Measurements from ENCODE around the gene OGFR. TPM values are rescaled to one million over a fixed set of nuclear protein-coding genes. Genes with fewer than 3 reads are reported as not detected.
"Not testable (repeated sequence)": the region's sequence is repeated elsewhere in the genome, so short reads cannot be mapped to it uniquely, and the experiment has no call there.

Gene OGFR
- polyA plus RNA-seq, 4 donors, result 23.8 to 36.0 (median 25.0) TPM

DNA sequence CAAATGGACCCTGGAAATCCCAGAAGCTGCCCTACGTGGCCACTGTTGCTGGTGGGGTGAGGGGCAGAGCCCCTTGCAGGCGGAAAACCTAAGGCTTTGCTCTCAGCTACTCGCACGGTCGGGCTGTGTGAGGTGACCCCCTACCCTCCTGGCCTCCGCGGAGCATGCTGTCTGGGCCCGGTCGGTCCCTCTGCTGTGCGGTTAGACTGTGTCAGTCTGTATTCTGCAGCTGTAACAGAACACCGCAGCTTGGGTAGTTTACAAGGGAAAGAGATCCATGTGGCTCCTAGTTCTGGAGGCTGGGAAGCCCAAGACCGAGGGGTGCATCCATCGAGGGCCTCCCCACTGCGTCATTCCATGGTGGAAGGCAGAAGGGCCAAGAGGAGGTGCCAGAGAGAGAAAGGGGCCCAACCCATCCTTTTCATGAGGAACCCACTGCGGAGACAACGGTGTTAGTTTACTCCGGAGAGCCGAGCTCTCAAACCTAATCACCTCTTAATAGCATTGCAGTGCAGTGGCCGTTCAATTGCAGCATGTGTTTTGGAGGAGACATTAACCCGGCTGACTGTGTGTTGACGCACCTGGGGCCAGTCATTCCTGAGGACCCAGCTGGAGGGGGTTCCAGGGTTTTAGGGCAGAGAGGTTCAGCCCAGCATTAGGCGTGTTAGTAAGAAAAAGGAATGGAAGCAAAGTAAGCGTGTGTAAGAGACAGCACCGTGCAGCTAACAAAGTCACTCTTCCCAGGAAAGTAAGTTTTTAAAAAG lies 30.5 kb downstream of the OGFR start:
- DNase-seq (ENCODE audit: low read depth in 4 of 4, low spot score in 3 of 4), result no peak

DNA sequence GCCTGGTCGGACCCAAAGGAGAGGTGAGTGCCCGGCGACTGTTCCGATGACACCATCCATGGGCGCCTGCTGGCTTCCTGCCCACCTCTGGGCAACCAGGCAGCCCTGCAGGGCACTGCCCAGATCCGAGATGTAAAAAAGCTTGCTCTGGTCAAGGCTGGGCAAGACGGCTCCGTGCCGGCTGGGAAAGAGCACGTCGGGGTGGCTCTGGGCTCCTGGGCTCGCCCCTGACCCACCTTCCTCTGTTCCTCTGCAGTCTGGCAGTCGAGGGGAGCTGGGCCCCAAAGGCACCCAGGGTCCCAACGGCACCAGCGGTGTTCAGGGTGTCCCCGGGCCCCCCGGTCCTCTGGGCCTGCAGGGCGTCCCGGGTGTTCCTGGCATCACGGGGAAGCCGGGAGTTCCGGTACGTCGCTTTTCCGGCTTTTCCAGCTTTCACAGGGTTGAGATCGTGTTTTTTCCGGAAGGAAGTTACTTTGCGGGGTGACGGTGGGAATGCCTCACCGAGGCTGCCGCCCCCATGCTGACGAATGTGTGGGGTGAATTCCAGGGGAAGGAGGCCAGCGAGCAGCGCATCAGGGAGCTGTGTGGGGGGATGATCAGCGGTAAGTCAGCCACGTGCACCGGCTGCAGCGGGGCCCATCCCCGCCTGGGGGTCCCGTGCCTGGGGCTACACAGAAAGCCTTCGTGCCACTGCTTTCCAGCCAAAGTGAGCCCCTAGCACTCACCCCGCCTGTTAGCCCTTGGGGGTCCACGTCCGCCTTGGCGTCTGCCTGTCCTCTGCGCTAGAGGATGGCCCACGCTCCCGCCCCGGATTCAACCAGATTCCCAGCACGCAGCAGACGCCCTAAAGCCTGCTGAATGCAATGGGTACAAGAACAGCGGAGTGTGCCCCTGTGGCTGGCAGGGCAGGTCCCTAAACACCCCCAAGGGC lies 31.6 kb downstream of the OGFR start:
- no peak for DNase-seq (ENCODE audit: low read depth in 4 of 4, low spot score in 3 of 4)

DNA sequence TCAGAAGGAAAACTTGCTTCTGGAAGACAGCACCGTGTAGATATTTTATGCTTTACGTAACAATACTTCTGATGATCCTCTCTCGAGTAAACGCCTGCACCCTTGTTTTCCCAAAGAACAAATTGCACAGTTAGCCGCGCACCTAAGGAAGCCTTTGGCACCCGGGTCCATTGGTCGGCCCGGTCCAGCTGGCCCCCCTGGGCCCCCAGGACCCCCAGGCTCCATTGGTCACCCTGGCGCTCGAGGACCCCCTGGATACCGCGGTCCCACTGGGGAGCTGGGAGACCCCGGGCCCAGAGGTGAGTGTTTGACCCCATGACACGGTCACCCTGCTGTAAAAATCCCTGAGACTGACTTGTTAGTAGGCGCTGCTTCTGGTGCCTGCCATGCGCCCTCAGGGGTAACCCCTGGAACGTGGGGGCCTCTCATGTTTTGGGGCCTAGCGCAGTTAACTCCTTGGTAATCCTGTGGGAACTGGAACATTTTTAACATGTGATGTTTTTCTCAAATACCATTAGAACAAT lies 32.4 kb downstream of the OGFR start:
- no peak for DNase-seq (ENCODE audit: low read depth in 4 of 4, low spot score in 3 of 4)

DNA sequence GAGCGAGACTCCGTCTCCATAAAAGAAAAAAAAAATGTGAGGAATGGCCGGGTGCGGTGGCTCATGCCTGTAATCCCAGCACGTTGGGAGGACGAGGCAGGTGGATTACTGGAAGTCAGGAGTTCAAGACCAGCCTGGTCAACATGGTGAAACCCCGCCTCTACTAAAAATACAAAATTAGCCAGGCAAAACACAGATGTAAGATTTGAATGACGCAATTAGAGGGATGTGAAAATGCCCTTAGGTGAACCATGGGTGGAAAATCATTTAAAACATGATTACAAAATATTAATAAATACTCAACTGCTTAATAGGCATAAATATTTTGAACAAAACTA lies 33.1 kb downstream of the OGFR start:
- DNase-seq (ENCODE audit: low read depth in 4 of 4, low spot score in 3 of 4), result no peak

- DNase-seq (ENCODE audit: low read depth in 4 of 4, low spot score in 3 of 4), result no peak
Measured at GRCh38 chr20:62838128-62838891, 33.7 kb downstream of the OGFR start.

DNA sequence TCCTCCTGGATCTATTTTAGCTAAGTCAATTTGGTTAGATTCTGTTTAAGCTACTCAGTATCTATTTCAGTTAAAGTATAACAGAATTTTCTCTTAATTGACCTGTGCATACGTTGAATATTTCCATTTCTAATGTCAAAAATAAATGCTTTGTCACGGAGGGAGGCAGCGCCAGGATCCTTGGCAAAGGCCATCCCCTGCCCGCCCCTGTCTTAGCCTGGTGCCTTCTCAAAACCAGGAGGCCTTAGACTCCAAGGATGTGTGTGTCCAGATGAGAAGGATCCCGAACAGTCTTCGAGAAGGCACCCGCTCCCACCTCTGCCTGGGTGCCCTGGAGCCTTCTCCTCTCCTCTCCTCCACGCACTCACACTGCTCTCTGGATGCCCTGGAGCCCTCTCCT lies 34.6 kb downstream of the OGFR start:
- no peak for DNase-seq (ENCODE audit: low read depth in 4 of 4, low spot score in 3 of 4)

GRCh38 chr20:62839816-62840215 lies 35.2 kb downstream of the OGFR start:
- no peak for DNase-seq (ENCODE audit: low read depth in 4 of 4, low spot score in 3 of 4)

DNA sequence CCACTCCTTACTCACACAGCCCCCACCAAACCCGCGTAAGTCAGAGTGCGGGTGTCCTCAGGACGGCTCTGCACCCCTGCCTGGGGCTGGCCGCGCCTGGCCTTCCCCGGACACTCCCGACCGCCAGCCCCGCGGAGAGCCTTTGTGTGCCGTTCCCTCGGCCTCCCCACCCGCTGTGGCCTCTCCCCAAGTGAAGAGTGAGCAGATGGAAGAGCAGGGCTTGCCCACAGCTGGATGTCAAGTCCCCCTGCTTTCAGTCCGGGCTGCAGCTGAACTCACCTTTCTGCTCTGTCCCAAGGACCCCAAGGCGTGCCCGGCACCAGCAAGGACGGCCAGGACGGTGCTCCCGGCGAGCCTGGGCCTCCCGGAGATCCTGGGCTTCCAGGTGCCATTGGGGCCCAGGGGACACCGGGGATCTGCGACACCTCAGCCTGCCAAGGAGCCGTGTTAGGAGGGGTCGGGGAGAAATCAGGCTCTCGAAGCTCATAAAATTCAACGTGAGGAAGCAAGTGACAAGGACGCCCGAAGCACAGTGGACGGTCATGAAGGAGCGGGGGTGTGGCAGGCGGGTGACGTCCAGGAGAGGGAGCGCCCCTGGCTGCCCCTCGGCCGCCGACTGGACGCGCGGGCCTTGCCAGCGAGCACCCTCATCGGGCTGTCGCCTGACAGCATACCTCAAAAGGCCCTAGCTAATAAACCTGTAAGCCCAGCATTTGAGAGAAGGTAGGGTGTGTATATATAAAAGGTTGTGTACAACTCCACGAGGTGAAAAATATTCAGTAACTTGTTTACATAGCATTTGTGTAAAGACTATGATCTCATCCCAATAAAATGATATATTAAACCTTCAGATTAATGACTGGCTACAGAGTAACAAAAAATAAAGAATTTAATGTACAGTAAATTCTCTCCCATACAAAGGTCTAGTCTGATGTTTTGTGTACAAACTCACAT lies 35.9 kb downstream of the OGFR start:
- DNase-seq (ENCODE audit: low read depth in 4 of 4, low spot score in 3 of 4), result no peak

DNA sequence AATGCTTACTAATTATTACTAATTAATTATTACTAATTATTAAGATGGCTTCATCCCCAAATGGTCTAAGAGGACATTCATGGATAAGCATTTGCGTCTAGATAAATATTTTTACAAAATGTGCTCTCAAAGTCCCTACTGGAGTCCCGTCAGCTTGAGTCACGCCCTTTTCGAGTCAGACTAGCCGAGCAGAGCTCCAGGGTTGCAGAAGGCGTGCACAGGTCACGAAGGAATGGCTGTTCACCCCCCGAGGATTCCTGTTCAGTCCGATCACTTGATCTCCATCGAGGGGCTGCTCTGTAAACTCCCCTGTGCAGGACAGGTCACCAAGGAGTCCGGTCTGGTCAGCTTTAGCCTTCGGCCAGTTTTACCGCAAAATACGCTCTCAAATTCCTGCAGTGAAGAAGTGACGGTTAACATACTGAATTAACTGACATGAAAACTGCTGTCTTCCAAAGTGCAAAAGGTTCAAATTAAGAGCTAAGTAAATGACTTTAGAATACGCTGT lies 37.1 kb downstream of the OGFR start:
- no peak for DNase-seq (ENCODE audit: low read depth in 4 of 4, low spot score in 3 of 4)

DNA sequence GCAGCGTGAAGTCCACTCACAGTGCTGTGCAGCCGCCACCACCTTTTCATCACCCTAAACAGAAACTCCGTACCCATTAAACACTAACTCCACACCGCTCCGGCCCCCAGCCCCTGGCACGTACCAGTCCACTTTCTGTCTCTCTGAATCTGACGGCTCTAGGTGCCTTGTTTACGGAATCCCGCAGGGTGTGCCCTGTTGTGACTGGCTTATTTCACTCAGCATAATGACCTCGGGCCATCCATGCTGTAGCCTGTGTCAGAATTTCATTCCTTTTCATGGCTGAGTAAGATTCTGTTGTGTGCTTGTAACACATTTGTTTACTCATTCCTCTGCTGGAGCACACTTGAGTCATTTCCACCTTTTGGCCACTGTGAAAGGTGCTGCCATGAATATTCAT lies 39.0 kb downstream of the OGFR start:
- DNase-seq (ENCODE audit: low read depth in 4 of 4, low spot score in 3 of 4), result no peak

GRCh38 chr20:62844182-62844581 lies 39.5 kb downstream of the OGFR start:
- no peak for DNase-seq (ENCODE audit: low read depth in 4 of 4, low spot score in 3 of 4)

GRCh38 chr20:62845416-62846160 lies 41.0 kb downstream of the OGFR start:
- DNase-seq (ENCODE audit: low read depth in 4 of 4, low spot score in 3 of 4), result no peak

GRCh38 chr20:62846166-62846890 lies 41.7 kb downstream of the OGFR start:
- no peak for DNase-seq (ENCODE audit: low read depth in 4 of 4, low spot score in 3 of 4)

DNA sequence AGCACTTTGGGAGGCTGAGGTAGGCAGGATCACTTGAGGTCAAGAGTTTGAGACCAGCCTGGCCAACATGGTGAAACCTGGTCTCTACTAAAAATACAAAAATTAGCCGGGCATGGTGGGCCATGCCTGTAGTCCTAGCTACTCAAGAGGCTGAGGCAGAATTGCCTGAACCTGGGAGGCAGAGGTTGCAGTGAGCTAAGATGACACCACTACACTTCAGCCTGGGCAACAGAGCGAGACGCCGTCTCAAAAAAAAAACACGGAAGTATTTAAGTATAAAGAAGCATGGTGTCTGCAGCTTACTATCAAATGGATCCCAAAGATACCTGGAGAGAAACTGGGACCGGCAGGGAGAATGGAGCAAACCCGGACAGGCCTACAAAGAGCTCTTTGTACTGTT lies 44.3 kb downstream of the OGFR start:
- DNase-seq (ENCODE audit: low read depth in 4 of 4, low spot score in 3 of 4), result not testable (repeated sequence)

DNA sequence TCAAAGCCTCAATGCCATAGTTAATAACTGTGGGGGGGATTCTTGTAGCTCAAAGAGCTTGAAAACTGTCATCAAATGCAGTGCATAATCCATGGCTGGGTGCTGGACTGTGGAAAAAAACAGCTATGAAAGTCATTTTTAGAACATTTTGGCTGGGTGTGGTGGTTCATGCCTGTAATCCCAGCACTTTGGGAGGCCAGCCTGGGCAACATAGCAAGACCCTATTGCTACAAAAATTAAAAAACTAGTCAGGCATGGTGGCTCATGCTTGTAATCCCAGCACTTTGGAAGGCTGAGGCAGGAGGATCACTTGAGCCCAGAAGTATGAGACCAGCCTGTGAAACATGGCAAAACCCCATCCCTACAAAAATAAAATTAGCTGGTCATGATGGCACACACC lies 44.8 kb downstream of the OGFR start:
- no peak for DNase-seq (ENCODE audit: low read depth in 4 of 4, low spot score in 3 of 4)

DNA sequence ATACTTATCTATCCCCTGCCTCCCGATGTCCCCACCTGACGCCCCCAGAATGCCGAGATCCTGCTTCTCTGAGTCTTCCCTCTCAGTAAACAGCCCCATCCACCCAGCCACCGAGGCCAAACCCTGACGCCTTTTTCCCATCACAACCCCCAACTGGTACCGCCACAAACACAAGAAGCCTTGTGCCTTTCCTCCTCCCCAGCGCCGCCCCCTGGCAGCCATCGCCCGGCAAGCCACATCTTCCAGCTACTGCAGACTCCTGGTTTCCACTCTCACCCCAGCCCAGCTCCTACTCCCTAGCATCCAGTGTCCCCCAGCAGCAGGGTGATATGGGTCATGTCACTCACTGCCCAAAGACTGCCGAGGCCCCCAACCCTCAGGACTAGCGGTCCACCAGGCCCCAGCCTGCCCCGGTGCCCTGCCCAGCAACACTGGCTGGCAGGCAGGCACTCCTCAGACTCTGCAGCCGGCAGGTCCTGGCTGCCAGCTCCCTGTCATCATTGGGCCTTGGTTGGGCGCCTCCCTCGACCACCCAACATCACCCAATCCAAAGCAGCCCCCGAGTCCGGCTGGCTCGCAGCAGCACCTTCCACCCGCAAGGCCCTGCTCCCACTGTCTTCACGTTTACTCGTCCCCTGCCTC lies 45.8 kb downstream of the OGFR start:
- no peak for DNase-seq (ENCODE audit: low read depth in 4 of 4, low spot score in 3 of 4)

DNA sequence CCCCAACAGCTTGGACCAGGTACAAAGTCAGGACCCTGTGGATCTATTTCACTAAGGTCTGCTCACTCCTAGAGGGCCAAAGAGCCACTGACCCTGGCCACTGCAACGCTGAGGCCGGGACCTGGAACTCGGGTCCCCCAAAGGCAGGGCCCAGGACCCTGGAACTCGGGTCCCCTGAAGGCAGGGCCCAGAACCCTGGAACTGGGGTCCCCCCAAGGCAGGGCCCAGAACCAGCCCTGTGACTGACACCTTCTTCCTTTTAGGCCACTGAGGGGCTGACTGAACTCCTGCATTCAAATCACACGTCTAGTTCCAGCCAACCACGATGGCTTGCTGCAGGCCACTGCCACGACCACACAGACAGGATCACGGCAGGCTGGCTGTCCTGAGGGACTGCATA lies 47.6 kb downstream of the OGFR start:
- no peak for DNase-seq (ENCODE audit: low read depth in 4 of 4, low spot score in 3 of 4)

GRCh38 chr20:62852841-62853240 lies 48.2 kb downstream of the OGFR start:
- DNase-seq (ENCODE audit: low read depth in 4 of 4, low spot score in 3 of 4), result no peak
